Skin epidermis (tissue), 12 donors: Measurements from ENCODE around the gene HLTF.
A peak's percentile ranks its signal among the peaks of the same experiment; 100 is the strongest.
"Not testable (repeated sequence)": the region's sequence is repeated elsewhere in the genome, so short reads cannot be mapped to it uniquely, and the experiment has no call there.

Source experiments
- H3K27ac ChIP-seq, 21 experiments: fragments of 200-600 bp; sonication (generic) in 11 of 21; one replicate each; pipeline ENCODE4 v1.5.0; 2020; ENCODE audit warnings: mild to moderate bottlenecking in 3 of 21, inconsistent platforms in 2 of 21, moderate library complexity in 2 of 21
- H3K4me3 ChIP-seq, 7 experiments: fragments of 200-600 bp; sonication (generic) in 2 of 7; one replicate each; pipeline ENCODE4 v1.5.0; 2020; ENCODE audit warnings: inconsistent platforms in 2 of 7, mild to moderate bottlenecking in 2 of 7, moderate library complexity in 1 of 7

The HLTF gene

DNA sequence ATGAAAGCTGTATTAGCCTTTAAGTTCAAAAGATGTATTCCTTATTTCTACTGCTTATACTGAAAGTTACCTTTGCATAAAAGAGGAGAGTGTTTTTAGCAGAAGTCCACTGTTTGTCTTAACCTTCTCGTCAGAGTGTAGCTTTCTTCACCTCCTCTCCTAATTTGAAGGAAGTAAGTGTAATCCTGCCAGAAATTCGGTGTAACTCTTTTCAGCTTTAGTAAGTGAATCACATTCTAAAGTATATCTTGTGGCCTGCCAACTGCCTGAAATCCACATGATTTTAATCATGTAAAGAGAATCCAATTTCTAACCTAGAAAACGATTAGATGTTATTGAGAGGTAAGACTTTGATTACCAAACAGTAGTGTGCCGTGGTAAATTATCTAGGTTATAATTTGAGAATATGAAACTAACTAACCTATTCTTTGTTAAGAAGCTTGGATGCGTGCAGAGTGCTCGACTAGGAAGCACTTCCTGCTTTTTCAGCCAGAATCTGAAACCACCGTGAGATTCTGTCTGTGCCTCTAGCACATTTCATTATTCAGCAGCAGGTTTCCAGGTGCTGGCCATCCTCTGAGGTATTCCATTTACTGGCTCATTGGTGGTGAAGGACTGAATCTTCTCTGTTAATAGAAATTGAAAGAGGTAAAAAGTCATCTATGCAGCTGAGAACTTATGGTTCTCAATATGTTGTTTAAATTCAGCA is 87.5 kb downstream of the HLTF start:
- no peak overlapping the region for H3K4me3 ChIP-seq

DNA sequence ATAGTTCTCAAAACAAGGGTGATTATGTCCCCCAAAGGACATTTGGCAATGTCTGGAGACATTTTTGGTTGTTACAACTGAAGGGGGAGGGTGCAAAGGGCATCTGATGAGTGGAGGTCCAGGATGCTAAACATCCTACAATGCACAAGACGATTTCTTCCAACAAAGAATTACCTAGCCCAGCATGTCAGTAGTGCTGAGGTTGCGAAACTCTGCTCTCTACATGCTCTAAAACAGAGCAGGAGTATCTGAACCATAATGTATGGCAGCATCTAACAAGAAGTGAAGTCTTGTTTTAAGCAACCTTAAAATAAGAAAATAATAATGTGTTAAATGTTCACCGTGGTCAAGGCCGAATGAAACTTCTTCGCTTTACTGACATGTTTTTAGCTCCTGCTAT is 88.0 kb downstream of the HLTF start:
- Histone ChIP-seq H3K4me3 (no peak overlapping the region), H3K27ac (peak overlapping the region in 8 of 21 experiments; percentile 9 to 72 (median 35))

More for the DNA sequence above, 87.5 kb downstream of the HLTF start:
- peak overlapping the region in 13 of 21 experiments; percentile 2 to 72 (median 34) for H3K27ac ChIP-seq

DNA sequence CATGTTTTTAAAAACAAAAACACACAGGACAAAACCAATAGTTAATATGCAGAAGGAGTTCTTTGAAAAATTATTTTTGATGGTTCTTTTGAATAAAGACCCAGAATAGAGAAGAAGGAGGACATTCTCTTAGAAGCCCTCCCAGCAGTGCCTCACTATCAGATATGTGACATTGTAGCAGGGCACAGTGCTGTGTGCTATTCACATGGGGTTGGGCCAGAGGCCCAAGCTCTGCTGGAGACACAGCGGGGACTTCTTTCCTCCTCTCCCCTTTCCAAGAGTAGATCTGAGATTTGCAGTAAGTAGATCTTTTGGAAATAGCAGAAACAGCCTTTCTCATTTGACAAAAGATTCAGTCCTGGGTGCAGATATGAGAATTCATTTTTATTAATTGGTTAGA is 88.7 kb downstream of the HLTF start:
- H3K27ac ChIP-seq, result no peak overlapping the region
- H3K4me3 ChIP-seq, result no peak overlapping the region

DNA sequence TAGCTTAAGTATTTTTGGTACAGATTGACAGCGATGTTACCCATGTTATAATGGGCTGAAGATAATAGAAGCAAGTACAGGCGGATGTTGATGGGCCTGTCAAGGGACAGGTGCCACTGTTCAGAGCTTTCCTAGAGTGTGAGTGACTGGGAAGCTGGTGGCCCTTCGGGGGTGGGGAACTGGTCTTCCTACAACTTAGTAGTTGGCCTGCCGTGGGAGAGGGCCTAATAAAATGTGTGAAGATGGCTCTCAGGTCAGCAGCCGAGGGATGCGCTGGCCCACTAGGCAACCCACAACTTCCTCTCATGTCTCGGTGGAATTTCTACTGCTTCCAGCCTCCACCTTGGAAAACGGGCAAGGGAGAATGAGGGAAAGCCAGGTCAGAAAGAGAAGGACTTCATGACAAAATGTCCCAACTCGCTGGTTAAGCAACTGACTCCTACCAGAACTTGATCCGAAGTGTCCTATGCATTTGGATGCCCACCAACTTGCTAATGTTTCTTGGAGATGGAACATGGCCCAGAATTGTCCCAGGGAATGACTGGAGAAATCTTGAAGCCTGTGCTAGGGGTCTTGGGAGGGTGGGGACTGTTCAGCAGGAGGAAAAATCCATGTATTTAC is 93.6 kb downstream of the HLTF start:
- peak overlapping the region in 5 of 21 experiments; percentile 83 to 95 (median 90) for H3K27ac ChIP-seq

DNA sequence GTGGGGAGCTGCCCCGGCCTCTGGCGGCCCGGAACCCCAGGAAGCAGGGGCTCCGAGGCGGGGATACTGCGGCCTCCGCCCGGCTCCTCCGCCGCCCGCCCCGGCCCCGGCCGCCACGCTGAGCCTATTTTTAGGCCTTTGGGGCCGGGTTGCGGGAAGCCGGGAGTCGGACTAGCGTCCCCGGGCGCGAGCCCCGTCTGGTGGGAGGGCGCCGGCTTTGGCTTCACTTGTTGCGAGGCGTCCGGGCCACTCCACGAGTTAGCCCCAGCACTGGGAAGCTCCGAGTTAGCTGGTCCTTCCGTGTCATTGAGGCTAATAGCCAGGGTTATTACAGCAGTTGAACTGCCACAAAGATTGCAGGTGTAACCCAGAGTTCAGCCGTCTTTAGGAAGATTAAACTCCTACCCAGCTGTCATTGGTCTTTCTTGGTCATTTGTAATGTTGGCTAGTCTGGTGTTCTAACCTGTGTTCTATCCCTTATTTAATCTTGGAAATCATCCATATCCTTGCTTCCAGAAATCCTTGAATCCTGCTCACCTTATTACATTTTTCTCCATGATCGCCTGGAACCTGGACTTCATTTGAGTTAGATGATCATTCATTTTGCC is 94.2 kb downstream of the HLTF start:
- peak overlapping the region; percentile 38 to 96 (median 92) for H3K27ac ChIP-seq

More for the DNA sequence above, 93.6 kb downstream of the HLTF start:
- peak overlapping the region in 4 of 7 experiments; percentile 64 to 91 (median 86) for H3K4me3 ChIP-seq

DNA sequence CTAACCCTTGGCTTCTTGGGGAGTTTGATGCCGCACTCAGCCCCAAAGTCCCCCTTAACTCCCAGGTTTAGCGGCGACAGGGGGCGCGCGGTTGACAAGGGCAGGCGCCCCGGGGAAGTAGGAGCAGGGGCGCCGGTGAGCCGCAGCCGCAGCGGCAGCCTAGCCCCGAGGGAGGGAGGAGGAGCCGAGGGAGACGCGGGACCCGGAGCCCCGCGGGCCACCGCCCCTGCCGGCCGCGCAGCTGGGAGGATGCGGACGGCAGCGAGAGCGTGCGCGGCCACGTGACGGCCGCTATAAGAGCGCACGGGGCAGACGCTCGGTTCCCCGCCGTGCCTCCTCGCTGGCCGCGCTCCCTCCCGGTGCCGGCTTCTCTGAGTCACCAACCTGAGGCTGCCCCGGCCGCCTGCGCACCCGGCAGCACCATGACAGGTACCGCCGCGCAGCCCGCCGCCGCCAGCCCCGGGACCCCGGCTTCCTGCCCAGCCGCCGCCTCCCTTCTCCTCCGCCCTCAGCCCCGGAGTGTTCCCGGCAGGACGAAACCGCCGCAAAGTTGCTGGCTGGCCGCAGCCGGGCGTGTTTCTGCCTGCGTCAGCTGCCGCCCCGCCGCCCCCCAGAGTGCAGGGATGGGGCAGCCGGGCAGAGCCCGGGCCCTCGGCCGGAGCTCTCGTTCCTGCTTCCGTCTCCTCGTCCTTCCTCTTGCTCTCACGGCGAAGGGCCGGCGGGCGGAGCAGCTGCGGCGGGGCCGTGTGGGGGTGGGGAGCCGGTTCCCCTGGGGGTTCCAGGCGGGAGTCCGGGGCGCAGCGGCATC is 94.9 kb downstream of the HLTF start, which contains the start of gene GYG1:
Gene GYG1 (plus strand): TSS at position 322 of the 808 bp plus-strand sequence. CDS start 101 bp downstream, at position 423.
- Histone ChIP-seq H3K4me3 (peak within 1 kb of the TSS; percentile 64 to 91 (median 82)), H3K27ac (peak within 1 kb of the TSS; percentile 38 to 96 (median 92))

More for the DNA sequence above, 94.2 kb downstream of the HLTF start:
- peak overlapping the region; percentile 64 to 91 (median 82) for H3K4me3 ChIP-seq

DNA sequence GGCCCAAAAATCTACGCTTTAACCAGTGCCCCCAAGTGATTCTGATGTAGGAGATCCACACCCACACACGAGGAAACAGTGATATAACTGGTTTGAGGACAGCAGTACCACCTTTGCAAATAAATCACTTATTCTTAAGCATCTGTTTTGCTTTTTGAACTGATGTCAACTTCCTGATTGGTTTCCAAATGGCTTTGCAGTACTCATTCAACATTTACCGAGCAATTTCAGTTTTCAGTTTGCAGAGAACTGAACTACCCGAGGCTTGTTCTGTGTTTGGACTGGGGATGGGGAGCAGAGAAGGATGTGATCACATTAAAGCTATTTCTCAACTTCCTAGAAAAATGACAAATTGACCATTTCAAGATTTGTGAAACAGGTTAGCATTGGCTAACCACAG is 96.1 kb downstream of the HLTF start:
- Histone ChIP-seq H3K4me3 (peak overlapping the region in 1 of 7 experiments; percentile 67), H3K27ac (peak overlapping the region in 4 of 21 experiments; percentile 92 to 96 (median 94))

DNA sequence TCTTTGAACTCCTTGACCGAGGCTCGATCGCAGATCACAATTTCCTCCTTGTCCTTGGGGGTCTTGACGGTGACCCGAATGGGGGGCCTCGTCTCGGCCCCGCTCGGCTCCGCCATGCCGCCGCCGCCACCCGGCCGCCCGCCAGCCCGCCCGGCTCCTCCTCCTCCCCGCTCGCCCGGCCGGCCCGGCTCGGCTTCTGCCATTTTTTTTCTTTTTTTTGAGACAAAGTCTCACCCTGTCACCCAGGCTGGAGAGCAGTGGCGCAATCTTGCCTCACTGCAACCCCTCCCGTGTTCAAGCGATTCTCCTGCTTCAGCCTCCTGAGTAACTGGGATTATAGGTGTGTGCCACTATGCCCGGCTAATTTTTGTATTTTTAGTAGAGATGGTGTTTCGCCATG is 98.8 kb downstream of the HLTF start:
- H3K27ac ChIP-seq, H3K4me3 ChIP-seq: not testable (repeated sequence)

DNA sequence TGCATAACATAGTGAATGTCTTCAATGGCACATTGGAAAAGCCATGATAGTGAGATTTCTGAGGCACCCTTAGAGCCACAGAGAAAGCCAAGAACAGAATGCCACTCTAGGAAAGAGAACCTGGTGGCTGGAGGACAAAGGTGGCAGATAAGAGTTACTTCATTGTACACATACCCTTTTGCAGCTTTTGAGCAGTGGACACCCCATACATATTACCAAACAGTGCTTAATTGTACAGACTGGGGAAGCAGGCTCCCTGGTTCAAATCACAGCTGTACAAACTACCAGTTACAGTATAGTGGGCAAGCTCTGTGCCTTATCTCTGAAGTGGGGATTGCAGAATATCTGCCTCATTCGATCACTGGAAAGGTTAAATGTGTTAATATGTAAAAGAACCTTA is 105.1 kb downstream of the HLTF start:
- no peak overlapping the region for H3K4me3 ChIP-seq
- no peak overlapping the region for H3K27ac ChIP-seq
